ENCODE measurements around the gene CALHM1. TPM values are rescaled to one million over a fixed set of nuclear protein-coding genes. Genes with fewer than 3 reads are reported as not detected.
"Not testable (repeated sequence)": the region's sequence is repeated elsewhere in the genome, so short reads cannot be mapped to it uniquely, and the experiment has no call there.

The CALHM1 gene
- total RNA-seq, 1 donor = not detected

DNA sequence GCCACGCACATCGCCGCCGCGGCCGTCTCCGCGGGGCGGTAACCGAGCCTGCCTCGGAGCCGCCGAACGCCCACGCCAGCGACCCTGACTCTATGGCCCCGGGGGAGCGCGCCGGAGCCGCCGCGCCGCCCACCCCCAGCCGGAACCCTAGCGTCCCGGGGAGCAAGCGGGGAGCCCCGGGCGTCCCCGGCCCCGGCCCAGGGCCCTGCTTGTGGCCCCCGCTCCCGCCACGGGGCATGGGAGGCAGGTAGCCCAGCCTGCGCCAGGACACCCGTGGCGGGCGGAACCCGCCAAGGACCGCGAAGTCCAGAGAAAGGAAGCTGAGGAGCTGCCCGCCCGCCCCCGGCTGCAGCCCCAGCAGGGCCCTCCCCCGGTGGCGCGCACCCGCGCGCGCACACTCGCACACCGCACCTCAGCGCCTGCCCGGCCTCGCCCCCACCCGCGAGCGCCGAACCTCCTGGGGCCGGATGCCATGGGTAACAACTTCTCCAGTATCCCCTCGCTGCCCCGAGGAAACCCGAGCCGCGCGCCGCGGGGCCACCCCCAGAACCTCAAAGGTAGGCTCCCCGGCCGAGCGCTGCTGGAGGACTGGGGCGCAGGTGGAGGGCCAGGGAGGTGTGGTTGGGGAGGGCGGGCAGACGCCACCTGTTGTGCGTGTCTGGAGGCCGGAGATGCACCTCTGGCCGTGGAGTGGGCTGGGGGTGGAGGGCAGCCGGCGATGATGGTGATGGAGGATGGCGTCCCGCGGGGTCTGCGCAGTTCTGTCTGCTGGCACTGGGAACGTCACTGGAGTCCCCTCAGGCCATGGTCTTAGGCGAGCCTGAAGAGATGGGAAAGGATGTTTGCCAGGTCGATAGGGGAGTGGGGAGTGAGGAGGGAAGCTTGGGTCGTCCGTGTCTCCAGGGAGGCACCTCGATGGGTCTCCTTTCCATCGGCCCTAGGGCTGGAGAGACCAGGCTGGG is 35.5 kb upstream of the CALHM1 start:
- peaks cover 17% of the 10 kb centered on the region for H3K4me1 ChIP-seq (ENCODE audit: insufficient read depth, low read length)
- peaks cover 40% of the 10 kb centered on the region for H3K27me3 ChIP-seq (ENCODE audit: insufficient read depth, low read length)
- no peaks in the 10 kb centered on the region for H3K9me3 ChIP-seq (ENCODE audit: low read depth, low read length)
- H3K4me3 ChIP-seq (ENCODE audit: low read length) = no peak overlapping the region

GRCh38 chr10:103493362-103493915 is 34.7 kb upstream of the CALHM1 start, which contains the start of gene NEURL1:
Gene NEURL1 (plus strand): TSS chr10:103493705. CDS start chr10:103494388, 683 bp downstream.
- Histone ChIP-seq H3K27me3 (ENCODE audit: insufficient read depth, low read length) (peaks cover 40% of the 10 kb centered on the region), H3K4me3 (ENCODE audit: low read length) (no peak within 1 kb of the TSS), H3K4me1 (ENCODE audit: insufficient read depth, low read length) (peaks cover 17% of the 10 kb centered on the region), H3K9me3 (ENCODE audit: low read depth, low read length) (no peaks in the 10 kb centered on the region)

DNA sequence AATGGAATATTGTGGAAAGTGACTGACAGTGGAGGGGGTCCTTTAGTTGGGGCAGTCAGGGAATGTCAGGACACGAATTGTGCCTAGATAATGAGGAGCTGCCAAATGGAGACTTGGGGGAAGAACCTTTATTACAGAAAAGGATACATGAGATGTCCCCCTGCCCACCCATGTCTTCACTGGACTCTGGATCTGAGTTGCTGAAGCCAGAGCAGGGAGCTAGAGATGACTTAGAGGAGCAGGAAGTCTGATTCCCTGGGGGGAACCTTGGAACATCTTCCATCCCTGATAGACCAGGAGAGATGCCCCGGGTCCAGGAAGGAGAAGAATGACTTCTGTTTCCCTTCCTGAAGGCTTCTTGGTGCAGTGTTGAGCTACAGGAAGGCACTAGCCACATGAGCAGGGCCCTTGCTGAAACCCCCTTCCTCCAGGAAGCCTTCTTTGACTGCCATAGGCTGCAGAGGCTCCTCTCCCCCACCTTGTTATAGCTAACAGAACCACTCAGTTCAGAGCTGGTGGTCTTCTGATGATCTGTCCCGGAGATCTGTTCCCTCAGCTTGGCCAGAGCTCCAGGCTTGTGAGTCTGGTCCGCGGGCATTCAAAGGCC is 34.1 kb upstream of the CALHM1 start:
- Histone ChIP-seq H3K4me1 (ENCODE audit: insufficient read depth, low read length) (peaks cover 17% of the 10 kb centered on the region), H3K4me3 (ENCODE audit: low read length) (no peak overlapping the region), H3K9me3 (ENCODE audit: low read depth, low read length) (no peaks in the 10 kb centered on the region), H3K27me3 (ENCODE audit: insufficient read depth, low read length) (peaks cover 40% of the 10 kb centered on the region)

DNA sequence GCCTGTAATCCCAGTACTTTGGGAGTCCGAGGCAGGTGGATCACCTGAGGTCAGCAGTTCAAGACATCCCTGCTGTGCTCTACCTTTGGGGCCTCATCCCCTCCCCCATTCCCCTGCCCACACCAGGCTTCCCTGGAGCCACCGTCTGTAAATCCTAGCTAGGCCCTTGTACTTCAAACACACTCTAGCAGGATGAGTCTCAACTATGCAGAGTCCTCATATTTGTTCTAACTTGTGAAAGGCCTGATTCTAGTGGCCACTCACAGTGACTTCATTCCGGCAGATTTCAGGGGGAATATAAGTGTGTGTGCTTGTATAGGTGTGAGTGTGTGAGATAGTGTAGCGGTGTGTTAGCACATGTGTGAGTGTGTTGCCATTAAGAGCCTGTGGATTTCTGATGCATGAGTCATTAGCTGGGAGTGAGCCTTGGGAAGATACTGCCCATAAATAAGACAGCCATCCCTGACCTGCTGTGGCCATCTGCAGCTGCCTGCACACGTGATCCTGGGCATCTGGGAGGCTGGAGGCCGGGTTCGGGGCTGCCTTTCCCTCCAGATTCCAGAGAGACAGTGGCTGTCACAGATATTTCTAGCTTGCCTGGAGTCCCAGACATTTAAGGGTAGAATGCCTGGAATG is 33.1 kb upstream of the CALHM1 start:
- peaks cover 17% of the 10 kb centered on the region for H3K4me1 ChIP-seq (ENCODE audit: insufficient read depth, low read length)
- H3K9me3 ChIP-seq (ENCODE audit: low read depth, low read length) = no peaks in the 10 kb centered on the region
- H3K27me3 ChIP-seq (ENCODE audit: insufficient read depth, low read length) = peaks cover 40% of the 10 kb centered on the region
- no peak overlapping the region for H3K4me3 ChIP-seq (ENCODE audit: low read length)

GRCh38 chr10:103490986-103491314 is 32.2 kb upstream of the CALHM1 start:
- Histone ChIP-seq H3K4me1 (ENCODE audit: insufficient read depth, low read length) (peaks cover 17% of the 10 kb centered on the region), H3K9me3 (ENCODE audit: low read depth, low read length) (no peaks in the 10 kb centered on the region), H3K4me3 (ENCODE audit: low read length) (no peak overlapping the region), H3K27me3 (ENCODE audit: insufficient read depth, low read length) (peaks cover 31% of the 10 kb centered on the region)

DNA sequence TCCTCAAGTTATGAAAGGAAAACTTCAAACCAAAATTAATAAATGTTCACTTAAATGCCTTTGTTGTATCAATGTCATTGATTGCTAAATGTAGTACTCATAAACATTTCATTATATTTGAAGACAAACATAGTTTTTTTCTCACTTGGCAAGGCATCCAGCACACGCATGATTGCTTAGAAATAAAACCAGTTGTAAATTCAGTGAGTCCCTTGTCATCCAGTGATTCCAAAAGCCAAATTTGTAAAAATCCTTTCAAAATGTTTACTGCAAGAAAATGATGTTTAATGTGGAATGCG is 28.7 kb upstream of the CALHM1 start:
- Histone ChIP-seq H3K27me3 (ENCODE audit: insufficient read depth, low read length) (peaks cover 3% of the 10 kb centered on the region), H3K9me3 (ENCODE audit: low read depth, low read length) (no peaks in the 10 kb centered on the region), H3K4me3 (ENCODE audit: low read length) (no peak overlapping the region), H3K4me1 (ENCODE audit: insufficient read depth, low read length) (peaks cover 5% of the 10 kb centered on the region)

DNA sequence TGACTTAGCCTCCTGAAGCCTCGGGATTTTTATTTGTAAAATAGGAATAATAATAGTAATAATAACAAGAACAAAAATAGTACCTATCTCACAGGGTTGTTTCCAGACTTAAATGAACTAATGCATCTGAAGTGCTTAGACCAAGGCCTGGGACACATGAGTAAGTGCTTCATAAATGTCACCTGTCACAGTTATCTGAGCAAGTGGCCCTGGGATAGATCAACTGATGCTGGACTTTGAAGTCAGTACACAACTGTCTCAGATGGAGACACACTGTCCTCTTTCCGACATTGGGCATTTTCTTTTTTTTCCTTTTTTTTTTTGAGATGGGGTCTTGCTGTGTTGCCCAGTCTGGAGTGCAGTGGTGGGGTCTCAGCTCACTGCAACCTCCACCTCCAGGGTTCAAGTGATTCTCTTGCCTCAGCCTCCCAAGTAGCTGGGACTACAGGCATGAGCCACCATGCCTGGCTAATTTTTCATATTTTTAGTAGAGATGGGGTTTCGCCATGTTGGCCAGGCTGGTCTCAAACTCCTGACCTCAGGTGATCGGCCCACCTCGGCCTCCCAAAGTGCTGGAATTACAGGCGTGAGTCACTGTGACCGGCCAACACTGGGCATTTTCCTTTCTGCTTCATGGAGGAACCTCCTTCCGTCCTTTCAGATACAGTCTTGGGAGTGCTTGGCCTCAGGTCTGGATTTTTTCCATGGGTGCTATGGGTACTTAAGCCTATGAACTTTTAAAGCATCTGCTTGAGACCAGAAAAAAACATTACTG is 28.1 kb upstream of the CALHM1 start:
- not testable (repeated sequence) for H3K4me1 ChIP-seq (ENCODE audit: insufficient read depth, low read length); H3K27me3 ChIP-seq (ENCODE audit: insufficient read depth, low read length); H3K4me3 ChIP-seq (ENCODE audit: low read length); H3K9me3 ChIP-seq (ENCODE audit: low read depth, low read length)

DNA sequence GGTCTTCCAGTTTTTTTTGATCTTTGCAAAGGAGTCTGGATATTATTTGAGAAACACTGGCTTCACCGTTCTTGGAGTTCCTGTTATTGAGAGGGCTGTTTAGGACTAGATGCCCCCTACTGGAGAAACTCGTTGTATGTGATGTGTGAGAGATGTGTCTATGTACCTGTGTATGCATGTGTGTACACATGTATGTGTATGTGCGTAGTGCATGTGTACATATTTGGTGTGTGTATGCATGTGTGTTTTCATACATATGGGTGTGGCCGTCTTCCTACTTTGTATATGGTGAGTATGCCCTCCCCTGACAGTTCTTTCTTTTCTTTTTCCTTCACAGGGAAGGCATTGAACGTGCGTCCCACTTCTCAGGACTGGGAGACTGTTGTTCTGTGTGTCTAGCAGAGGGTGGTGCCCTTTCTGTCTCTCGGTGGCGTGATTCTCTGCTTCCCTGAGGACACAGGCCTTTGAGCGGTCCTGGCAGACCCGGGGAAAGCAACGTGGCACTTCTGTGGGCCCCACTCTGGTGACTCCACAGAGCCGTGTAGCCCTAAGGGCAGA is 23.4 kb upstream of the CALHM1 start:
- H3K9me3 ChIP-seq (ENCODE audit: low read depth, low read length) = no peaks in the 10 kb centered on the region
- peaks cover 6% of the 10 kb centered on the region for H3K4me1 ChIP-seq (ENCODE audit: insufficient read depth, low read length)
- no peak overlapping the region for H3K4me3 ChIP-seq (ENCODE audit: low read length)
- no peaks in the 10 kb centered on the region for H3K27me3 ChIP-seq (ENCODE audit: insufficient read depth, low read length)

GRCh38 chr10:103480521-103480920 is 21.8 kb upstream of the CALHM1 start:
- Histone ChIP-seq H3K4me1 (ENCODE audit: insufficient read depth, low read length) (peaks cover 6% of the 10 kb centered on the region), H3K27me3 (ENCODE audit: insufficient read depth, low read length) (no peaks in the 10 kb centered on the region), H3K9me3 (ENCODE audit: low read depth, low read length) (no peaks in the 10 kb centered on the region), H3K4me3 (ENCODE audit: low read length) (no peak overlapping the region)

DNA sequence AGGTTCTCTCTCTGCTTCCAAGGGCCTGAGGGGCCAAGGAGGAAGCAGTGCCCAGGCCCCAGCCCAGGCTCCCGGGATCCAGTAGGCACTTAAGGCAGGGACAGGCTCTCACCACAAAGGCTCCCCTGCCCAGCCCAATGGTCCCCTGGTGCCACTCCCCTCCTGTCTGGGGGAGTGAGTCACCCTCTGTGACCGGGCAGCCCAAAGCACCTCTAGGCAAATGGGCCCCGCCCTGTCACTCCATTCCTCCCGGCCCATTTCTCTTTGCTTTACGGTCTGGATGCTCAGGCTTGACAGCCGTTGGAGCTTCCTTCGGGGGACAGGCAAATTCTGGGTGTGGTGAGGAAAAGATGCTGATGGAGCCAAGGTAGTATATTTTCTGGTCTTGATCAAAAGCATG is 20.4 kb upstream of the CALHM1 start, which contains the start of gene CALHM3:
CALHM3 (minus strand) TSS at position 106 of the 400 bp plus-strand sequence. CDS start 208 bp downstream, outside the sequence.
- peaks cover 6% of the 10 kb centered on the region for H3K4me1 ChIP-seq (ENCODE audit: insufficient read depth, low read length)
- no peak within 1 kb of the TSS for H3K4me3 ChIP-seq (ENCODE audit: low read length)
- no peaks in the 10 kb centered on the region for H3K27me3 ChIP-seq (ENCODE audit: insufficient read depth, low read length)
- no peaks in the 10 kb centered on the region for H3K9me3 ChIP-seq (ENCODE audit: low read depth, low read length)

DNA sequence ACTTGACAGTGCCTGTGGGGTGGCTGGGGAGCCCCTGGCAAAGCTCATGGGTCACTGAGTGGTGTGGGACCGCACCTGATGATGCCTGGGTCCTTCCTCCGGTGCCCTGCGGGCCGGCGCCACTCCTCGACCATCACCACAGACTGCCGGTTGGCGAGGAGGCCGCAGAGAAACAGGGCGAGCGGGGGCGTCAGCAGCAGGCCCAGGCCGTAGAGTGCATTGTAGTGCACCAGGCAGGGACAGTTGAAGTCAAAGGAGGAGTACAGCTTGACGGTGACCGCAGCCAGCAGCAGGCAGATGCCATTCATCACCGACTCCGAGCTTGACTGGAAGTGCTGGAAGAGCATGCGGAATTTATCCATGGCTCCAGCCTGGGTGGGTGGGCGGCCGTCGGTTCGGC is 20.0 kb upstream of the CALHM1 start:
- no peaks in the 10 kb centered on the region for H3K27me3 ChIP-seq (ENCODE audit: insufficient read depth, low read length)
- H3K4me1 ChIP-seq (ENCODE audit: insufficient read depth, low read length) = peaks cover 6% of the 10 kb centered on the region
- H3K4me3 ChIP-seq (ENCODE audit: low read length) = no peak overlapping the region
- no peaks in the 10 kb centered on the region for H3K9me3 ChIP-seq (ENCODE audit: low read depth, low read length)

- Histone ChIP-seq H3K4me1 (ENCODE audit: insufficient read depth, low read length) (peaks cover 27% of the 10 kb centered on the region), H3K27me3 (ENCODE audit: insufficient read depth, low read length) (no peaks in the 10 kb centered on the region), H3K4me3 (ENCODE audit: low read length) (no peak overlapping the region), H3K9me3 (ENCODE audit: low read depth, low read length) (no peaks in the 10 kb centered on the region)
Measured at GRCh38 chr10:103476046-103476768, 17.5 kb upstream of the CALHM1 start.

DNA sequence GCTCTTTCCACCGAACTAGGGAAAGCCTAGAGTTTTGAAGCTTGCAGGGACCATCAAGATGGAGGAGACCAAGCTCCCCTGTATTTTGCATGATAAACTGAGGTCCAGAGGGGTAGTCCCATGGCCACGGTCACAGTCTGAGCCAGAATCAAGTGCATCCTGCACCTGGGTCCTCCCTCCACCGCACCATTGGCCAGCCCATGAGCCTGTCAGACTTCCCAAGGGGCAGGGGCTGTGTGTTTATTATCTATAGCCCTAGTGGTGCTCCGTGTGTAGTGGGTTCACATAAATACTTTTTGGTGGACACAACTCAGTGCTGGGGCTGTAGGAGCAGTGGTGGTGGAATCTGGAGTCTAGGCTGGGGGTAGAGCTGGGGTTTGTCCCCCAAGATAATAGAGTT is 16.7 kb upstream of the CALHM1 start:
- Histone ChIP-seq H3K27me3 (ENCODE audit: insufficient read depth, low read length) (no peaks in the 10 kb centered on the region), H3K9me3 (ENCODE audit: low read depth, low read length) (no peaks in the 10 kb centered on the region), H3K4me1 (ENCODE audit: insufficient read depth, low read length) (peaks cover 34% of the 10 kb centered on the region), H3K4me3 (ENCODE audit: low read length) (no peak overlapping the region)

GRCh38 chr10:103474077-103474476 is 15.4 kb upstream of the CALHM1 start:
- Histone ChIP-seq H3K9me3 (ENCODE audit: low read depth, low read length) (no peaks in the 10 kb centered on the region), H3K4me3 (ENCODE audit: low read length) (no peak overlapping the region), H3K4me1 (ENCODE audit: insufficient read depth, low read length) (peaks cover 43% of the 10 kb centered on the region), H3K27me3 (ENCODE audit: insufficient read depth, low read length) (no peaks in the 10 kb centered on the region)
